Measurements from ENCODE around the gene PFDN2. TPM values are rescaled to one million over a fixed set of nuclear protein-coding genes. Genes with fewer than 3 reads are reported as not detected.
"Not testable (repeated sequence)": the region's sequence is repeated elsewhere in the genome, so short reads cannot be mapped to it uniquely, and the experiment has no call there.

PFDN2 gene
- total RNA-seq, 1 donor: 21.8 TPM

GRCh38 chr1:161065681-161066080 is 52.2 kb downstream of the PFDN2 start:
- DNase-seq (ENCODE audit: low read depth in 2 of 3, low spot score in 2 of 3): not testable (repeated sequence)

GRCh38 chr1:161063936-161064335 is 53.9 kb downstream of the PFDN2 start:
- not testable (repeated sequence) for DNase-seq (ENCODE audit: low read depth in 2 of 3, low spot score in 2 of 3)

- DNase-seq (ENCODE audit: low read depth in 2 of 3, low spot score in 2 of 3): no peak
Measured at GRCh38 chr1:161061419-161061818, 56.4 kb downstream of the PFDN2 start.

- no peak for DNase-seq (ENCODE audit: low read depth in 2 of 3, low spot score in 2 of 3)
Measured at GRCh38 chr1:161059293-161059692, 58.5 kb downstream of the PFDN2 start.

- no peak for DNase-seq (ENCODE audit: low read depth in 2 of 3, low spot score in 2 of 3)
Measured at GRCh38 chr1:161054805-161055204, 63.0 kb downstream of the PFDN2 start.

- DNase-seq (ENCODE audit: low read depth in 2 of 3, low spot score in 2 of 3): no peak
Measured at GRCh38 chr1:161054232-161054631, 63.6 kb downstream of the PFDN2 start.

GRCh38 chr1:161052899-161053298 is 64.9 kb downstream of the PFDN2 start:
- DNase-seq (ENCODE audit: low read depth in 2 of 3, low spot score in 2 of 3): no peak

GRCh38 chr1:161051219-161051618 is 66.6 kb downstream of the PFDN2 start:
- no peak for DNase-seq (ENCODE audit: low read depth in 2 of 3, low spot score in 2 of 3)

Small RNA genes within 50 kb of the gene (small RNA-seq; reads per million reads assigned to genes)
- not detected for gene RF01225

Other genes with a start within 250 kb of the PFDN2 start
- not detected for gene ITLN1, start 232.9 kb downstream of the PFDN2 start, total RNA-seq
- not detected for gene ITLN2, start 163.2 kb downstream of the PFDN2 start, total RNA-seq
- gene F11R, start 96.9 kb downstream of the PFDN2 start, total RNA-seq: 98.0 TPM
- gene TSTD1, start 79.1 kb downstream of the PFDN2 start, total RNA-seq: 76.2 TPM
- 134 TPM for gene USF1, start 72.1 kb downstream of the PFDN2 start, total RNA-seq
- 94.5 TPM for gene ARHGAP30, start 48.1 kb downstream of the PFDN2 start, total RNA-seq
- gene NECTIN4, start 28.5 kb downstream of the PFDN2 start, total RNA-seq: under 0.01 TPM
- 2.4 TPM for gene KLHDC9, start 19.7 kb downstream of the PFDN2 start, total RNA-seq
- gene NIT1, start 68 bp upstream of the PFDN2 start, total RNA-seq: 53.3 TPM
- gene DEDD, start 14.6 kb upstream of the PFDN2 start, total RNA-seq: 59.2 TPM
- gene UFC1, start 35.9 kb upstream of the PFDN2 start, total RNA-seq: 173 TPM
- 21.8 TPM for gene USP21, start 41.5 kb upstream of the PFDN2 start, total RNA-seq
- 29.9 TPM for gene PPOX, start 48.4 kb upstream of the PFDN2 start, total RNA-seq
- gene B4GALT3, start 59.5 kb upstream of the PFDN2 start, total RNA-seq: 28.5 TPM
- under 0.01 TPM for gene ADAMTS4, start 81.0 kb upstream of the PFDN2 start, total RNA-seq
- 106 TPM for gene NDUFS2, start 84.3 kb upstream of the PFDN2 start, total RNA-seq
- 5.1 TPM for gene FCER1G, start 97.3 kb upstream of the PFDN2 start, total RNA-seq
- gene APOA2, start 105.6 kb upstream of the PFDN2 start, total RNA-seq: not detected
- gene TOMM40L, start 108.0 kb upstream of the PFDN2 start, total RNA-seq: 21.5 TPM
- gene NR1I3, start 120.2 kb upstream of the PFDN2 start, total RNA-seq: not detected
- gene PCP4L1, start 140.7 kb upstream of the PFDN2 start, total RNA-seq: 0.81 TPM
- 3.5 TPM for gene MPZ, start 191.9 kb upstream of the PFDN2 start, total RNA-seq
- 32.6 TPM for gene SDHC, start 196.3 kb upstream of the PFDN2 start, total RNA-seq
- 1.3 TPM for gene CFAP126, start 249.8 kb upstream of the PFDN2 start, total RNA-seq